Keratinocyte (primary cell): Measurements from ENCODE around the gene G6PC2. TPM values are rescaled to one million over a fixed set of nuclear protein-coding genes. Genes with fewer than 3 reads are reported as not detected.
"Not testable (repeated sequence)": the region's sequence is repeated elsewhere in the genome, so short reads cannot be mapped to it uniquely, and the experiment has no call there.

Experiments
- DNase-seq: peaks from one replicate; pipeline ENCODE4 v3.0.0-alpha.2; 2011; ENCODE audit warnings: low read depth, missing footprints, low spot score
- FAIRE-seq: peaks from 2 replicates; lab custom pipeline; 2011; peaks lifted over from hg19 to GRCh38; lab: Jason Lieb, UNC
- H2AFZ ChIP-seq: 2 replicates; pipeline ENCODE4 v1.6.0; 2012; ENCODE audit warnings: low read length, control low read depth, inconsistent platforms; ENCODE audit not compliant: control insufficient read depth
- H3K27ac ChIP-seq: 2 replicates; pipeline ENCODE4 v1.5.1; 2011; ENCODE audit warnings: low read length; ENCODE audit not compliant: control insufficient read depth, insufficient read depth
- H3K27me3 ChIP-seq: 3 replicates; pipeline ENCODE4 v1.6.0; 2011; ENCODE audit warnings: low read length; ENCODE audit not compliant: control insufficient read depth, insufficient read depth; ENCODE audit errors: extremely low read depth
- H3K36me3 ChIP-seq, 2 experiments: 2 replicates in 1 of 2; 3 replicates in 1 of 2; pipeline ENCODE4 v1.5.1; 2011; ENCODE audit warnings: low read length in 2 of 2, mild to moderate bottlenecking in 1 of 2; ENCODE audit not compliant: control insufficient read depth in 2 of 2, insufficient read depth in 2 of 2; ENCODE audit errors: extremely low read depth in 1 of 2
- H3K4me1 ChIP-seq: 3 replicates; pipeline ENCODE4 v1.5.1; 2011; ENCODE audit warnings: low read length; ENCODE audit not compliant: control insufficient read depth, insufficient read depth; ENCODE audit errors: extremely low read depth
- H3K4me2 ChIP-seq: 3 replicates; pipeline ENCODE4 v1.6.0; 2011; ENCODE audit warnings: low read depth, low read length; ENCODE audit not compliant: control insufficient read depth, insufficient read depth; ENCODE audit errors: extremely low read depth
- H3K4me3 ChIP-seq, 3 experiments: fragments of 200-600 bp in 1 of 3; sonication (generic) in 1 of 3; 2 replicates in 2 of 3; 3 replicates in 1 of 3; pipeline ENCODE4 v1.5.1; 2011 to 2016; ENCODE audit warnings: low read length in 3 of 3, mild to moderate bottlenecking in 3 of 3, control low read depth in 2 of 3, inconsistent platforms in 1 of 3, low read depth in 1 of 3, mixed read lengths in 1 of 3, mixed run types in 1 of 3, moderate library complexity in 1 of 3; ENCODE audit not compliant: control insufficient read depth in 2 of 3, insufficient read depth in 2 of 3; ENCODE audit errors: extremely low read depth in 1 of 3
- H3K79me2 ChIP-seq: 2 replicates; pipeline ENCODE4 v1.6.0; 2012; ENCODE audit warnings: low read length; ENCODE audit not compliant: control insufficient read depth, insufficient read depth
- H3K9ac ChIP-seq: 3 replicates; pipeline ENCODE4 v1.6.0; 2011; ENCODE audit warnings: low read length; ENCODE audit not compliant: control insufficient read depth, insufficient read depth; ENCODE audit errors: extremely low read depth
- H3K9me1 ChIP-seq: 3 replicates; pipeline ENCODE4 v1.6.0; 2011; ENCODE audit warnings: low read length; ENCODE audit not compliant: control insufficient read depth, insufficient read depth; ENCODE audit errors: extremely low read depth
- H3K9me3 ChIP-seq: 2 replicates; pipeline ENCODE4 v1.5.1; 2012; ENCODE audit warnings: low read depth, low read length; ENCODE audit not compliant: control insufficient read depth
- H4K20me1 ChIP-seq: 3 replicates; pipeline ENCODE4 v1.6.0; 2011; ENCODE audit warnings: low read length; ENCODE audit not compliant: control insufficient read depth, insufficient read depth; ENCODE audit errors: extremely low read depth
- CTCF ChIP-seq, 3 experiments: IDR thresholded peaks in 1 of 3; conservative IDR thresholded peaks in 1 of 3; optimal IDR thresholded peaks in 1 of 3; 2 replicates in 2 of 3; 3 replicates in 1 of 3; pipeline versions ENCODE3 to v1.5.1; 2011; ENCODE audit warnings: low read length in 3 of 3, mild to moderate bottlenecking in 3 of 3, moderate library complexity in 2 of 3, control low read depth in 1 of 3, inconsistent platforms in 1 of 3; ENCODE audit not compliant: insufficient read depth in 2 of 3; ENCODE audit errors: extremely low read depth in 1 of 3
- EZH2 ChIP-seq: IDR thresholded peaks from one replicate; pipeline ENCODE4 v1.6.1; 2012; ENCODE audit warnings: inconsistent platforms, mild to moderate bottlenecking, low read length, moderate library complexity
- dilution Hi-C: fragments of 300-500 bp; cut with MboI; formaldehyde crosslinking; loops from one replicate; pipeline ENCODE4 v1.7.0; 2020; ENCODE audit warnings: low sequenced_read_pairs; ENCODE audit not compliant: extremely low pct_ligation_motif_present
- polyA plus RNA-seq, 5 experiments: library from polyadenylated mRNA; depleted of rRNA in 3 of 5; stranded (reverse) in 3 of 5; stranded (forward) in 1 of 5; unstranded in 1 of 5; fragments of >200 nt; gene quantifications; 1 replicate in 1 of 5; 2 replicates in 3 of 5; 3 replicates in 1 of 5; pipeline versions ENCODE4 v1.2.1 to v1.2.3, GENCODE V29; 2011 to 2012; ENCODE audit warnings: missing spikeins in 2 of 5, low read depth in 1 of 5, low replicate concordance in 1 of 5

G6PC2 gene
- polyA plus RNA-seq, 1 donor (not counting 4 experiments of a cell fraction or from before 2014, with no cell fraction given) = not detected

- no peak for FAIRE-seq
- Histone ChIP-seq H2AFZ (no peak overlapping the region), H3K9ac (no peak overlapping the region), H3K9me1 (no peaks in the 10 kb centered on the region), H4K20me1 (no peaks in the 10 kb centered on the region), H3K79me2 (no peaks in the 10 kb centered on the region), H3K4me2 (no peak overlapping the region), H3K4me3 (no peak overlapping the region), H3K36me3 (no peaks in the 10 kb centered on the region), H3K9me3 (no peaks in the 10 kb centered on the region), H3K27ac (no peak overlapping the region), H3K4me1 (no peaks in the 10 kb centered on the region), H3K27me3 (peaks cover 4% of the 10 kb centered on the region)
- dilution Hi-C loops = no loop called here
- no peak for DNase-seq
- TF ChIP-seq CTCF (optimal IDR thresholded peaks at IDR 0.05 in 1 of 3, IDR thresholded peaks at IDR 0.05 in 1 of 3, conservative IDR thresholded peaks at IDR 0.05 in 1 of 3; ENCODE audit: extremely low read depth in 1 of 3, insufficient read depth in 2 of 3, low read length in 3 of 3) (no peak), EZH2 (no peak)
These were observed 27.9 kb downstream of the G6PC2 start for GRCh38 chr2:168929031-168929430.

- FAIRE-seq = no peak
- H3K36me3 ChIP-seq = no peaks in the 10 kb centered on the region
- no peak overlapping the region for H3K9ac ChIP-seq
- no peak overlapping the region for H3K4me2 ChIP-seq
- no peaks in the 10 kb centered on the region for H3K9me1 ChIP-seq
- no peaks in the 10 kb centered on the region for H3K9me3 ChIP-seq
- no peak for TF ChIP-seq CTCF (optimal IDR thresholded peaks at IDR 0.05 in 1 of 3, IDR thresholded peaks at IDR 0.05 in 1 of 3, conservative IDR thresholded peaks at IDR 0.05 in 1 of 3; ENCODE audit: extremely low read depth in 1 of 3, insufficient read depth in 2 of 3, low read length in 3 of 3)
- TF ChIP-seq EZH2 = no peak
- H3K27ac ChIP-seq = no peak overlapping the region
- H4K20me1 ChIP-seq = no peaks in the 10 kb centered on the region
- no peak for DNase-seq
- no peak overlapping the region for H2AFZ ChIP-seq
- no peak overlapping the region for H3K4me3 ChIP-seq
- peaks cover 4% of the 10 kb centered on the region for H3K27me3 ChIP-seq
- dilution Hi-C loops = no loop called here
- no peaks in the 10 kb centered on the region for H3K4me1 ChIP-seq
- no peaks in the 10 kb centered on the region for H3K79me2 ChIP-seq
These were observed 29.2 kb downstream of the G6PC2 start for GRCh38 chr2:168930242-168930641.

GRCh38 chr2:168932174-168932573, 31.1 kb downstream of the G6PC2 start:
- H3K9me3 ChIP-seq, H4K20me1 ChIP-seq, H3K9ac ChIP-seq, H3K27me3 ChIP-seq, H3K27ac ChIP-seq, DNase-seq, FAIRE-seq, H3K4me2 ChIP-seq, dilution Hi-C loops, H3K4me3 ChIP-seq, H3K79me2 ChIP-seq, H3K4me1 ChIP-seq, H3K36me3 ChIP-seq, H3K9me1 ChIP-seq, H2AFZ ChIP-seq: not testable (repeated sequence)
